GM18517 (cell line): ENCODE data around the gene ACSM5.

Source experiments
- ATAC-seq: cut with Tn5 transposase; IDR thresholded peaks from one replicate; pipeline ENCODE4 v1.9.1; 2021; ENCODE audit warnings: mild to moderate bottlenecking, moderate library complexity; ENCODE audit not compliant: unreplicated experiment

Gene ACSM5, protein sequence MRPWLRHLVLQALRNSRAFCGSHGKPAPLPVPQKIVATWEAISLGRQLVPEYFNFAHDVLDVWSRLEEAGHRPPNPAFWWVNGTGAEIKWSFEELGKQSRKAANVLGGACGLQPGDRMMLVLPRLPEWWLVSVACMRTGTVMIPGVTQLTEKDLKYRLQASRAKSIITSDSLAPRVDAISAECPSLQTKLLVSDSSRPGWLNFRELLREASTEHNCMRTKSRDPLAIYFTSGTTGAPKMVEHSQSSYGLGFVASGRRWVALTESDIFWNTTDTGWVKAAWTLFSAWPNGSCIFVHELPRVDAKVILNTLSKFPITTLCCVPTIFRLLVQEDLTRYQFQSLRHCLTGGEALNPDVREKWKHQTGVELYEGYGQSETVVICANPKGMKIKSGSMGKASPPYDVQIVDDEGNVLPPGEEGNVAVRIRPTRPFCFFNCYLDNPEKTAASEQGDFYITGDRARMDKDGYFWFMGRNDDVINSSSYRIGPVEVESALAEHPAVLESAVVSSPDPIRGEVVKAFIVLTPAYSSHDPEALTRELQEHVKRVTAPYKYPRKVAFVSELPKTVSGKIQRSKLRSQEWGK

GRCh38 chr16:20409398-20410120 is at the start of gene ACSM5:
TSS of gene ACSM5 (plus strand) at chr16:20409534. CDS start at chr16:20411485, 1,951 bp downstream.
- no peak for ATAC-seq

DNA sequence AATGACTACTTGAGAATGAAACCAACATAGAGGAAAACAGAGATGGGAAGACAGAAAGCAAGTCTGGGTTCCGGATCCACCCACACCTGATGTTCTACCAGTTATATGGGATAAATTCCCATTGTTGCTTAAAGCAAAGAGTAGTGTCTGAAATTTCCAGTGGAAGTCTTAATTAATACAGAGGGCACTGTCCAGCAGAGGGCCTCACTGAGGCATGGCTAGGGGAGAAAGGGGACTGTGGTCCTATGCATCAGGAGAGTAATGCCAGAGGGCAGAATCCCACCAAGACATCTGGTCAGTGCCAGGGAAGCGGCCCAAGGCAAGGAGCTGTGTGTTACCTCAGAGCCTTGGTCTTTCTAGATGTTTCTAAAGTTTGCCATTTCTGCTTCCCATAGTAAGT is 49.3 kb upstream of the ACSM5 start:
- no peak for ATAC-seq

- no peak for ATAC-seq
Observed at GRCh38 chr16:20363191-20363590, 46.1 kb upstream of the ACSM5 start.

DNA sequence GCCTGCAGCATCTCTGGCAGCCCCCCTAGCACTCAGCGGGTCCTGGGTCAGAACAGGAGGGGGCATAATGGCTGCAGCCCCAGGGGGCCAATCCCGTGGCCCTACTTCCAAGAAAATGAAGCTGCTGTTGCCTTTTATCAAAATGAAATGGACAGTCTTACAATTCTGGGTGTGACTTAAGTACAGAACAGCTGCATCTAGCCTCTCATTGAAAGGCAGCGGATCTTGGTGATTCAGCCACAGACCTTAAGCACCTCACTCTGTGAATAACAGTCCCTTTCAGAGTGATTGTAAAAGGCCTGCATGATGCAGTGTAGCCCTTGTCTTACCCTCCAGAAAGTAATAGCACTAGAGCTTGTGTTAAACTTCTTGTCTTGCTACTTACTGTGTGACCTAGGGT is 45.3 kb upstream of the ACSM5 start:
- no peak for ATAC-seq

DNA sequence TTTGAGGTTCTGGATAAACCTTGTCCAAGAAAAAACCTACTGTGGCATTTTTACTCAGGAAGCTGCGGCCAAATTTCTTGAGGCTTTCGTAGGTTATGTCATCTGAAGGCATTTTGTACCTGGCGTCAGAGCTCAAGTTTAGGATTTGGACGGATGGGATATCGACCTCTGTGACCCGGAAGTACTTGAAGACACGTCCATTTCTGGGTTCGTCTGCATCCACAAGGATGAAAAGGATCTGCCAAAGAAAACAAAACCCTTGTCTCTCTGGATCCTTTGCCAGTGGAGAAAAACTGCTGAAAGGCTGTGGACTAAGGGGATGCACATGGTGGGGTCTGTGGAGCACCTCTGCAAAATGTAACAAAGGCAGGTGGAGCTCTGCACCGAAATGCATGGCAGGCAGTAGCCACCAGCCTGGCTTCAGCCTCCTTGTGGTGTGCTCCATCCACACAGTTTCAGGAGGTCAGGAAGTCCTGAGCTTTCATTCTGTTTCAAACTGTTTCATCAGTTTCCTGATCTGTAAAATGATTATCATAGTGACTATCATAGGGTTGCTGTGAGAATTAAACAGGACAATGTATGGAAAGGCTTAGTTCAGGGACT is 39.8 kb upstream of the ACSM5 start:
- no peak for ATAC-seq

DNA sequence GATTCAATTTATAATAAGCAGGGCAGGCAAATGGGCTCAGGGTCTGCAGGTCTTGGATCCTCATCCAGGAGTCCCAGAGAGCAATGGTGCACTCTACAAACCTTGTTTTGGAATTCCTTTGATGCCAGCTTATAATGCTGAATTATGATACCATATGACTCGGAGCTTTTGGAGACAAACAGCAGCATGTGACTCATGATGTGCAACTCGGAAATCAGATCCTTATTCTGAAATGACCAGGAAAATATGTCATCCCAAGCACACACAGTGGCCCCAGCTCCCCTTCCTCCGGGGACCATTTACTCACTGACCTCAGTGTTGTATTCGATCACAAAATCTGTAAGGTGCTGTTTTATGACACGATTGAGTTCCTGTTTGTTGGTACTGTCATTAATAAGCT is 36.6 kb upstream of the ACSM5 start:
- ATAC-seq = no peak

- no peak for ATAC-seq
Observed at GRCh38 chr16:20377181-20377580, 32.2 kb upstream of the ACSM5 start.

- ATAC-seq = no peak
Observed at GRCh38 chr16:20380782-20381181, 28.6 kb upstream of the ACSM5 start.

- no peak for ATAC-seq
Observed at GRCh38 chr16:20382202-20382948, 27.0 kb upstream of the ACSM5 start.

DNA sequence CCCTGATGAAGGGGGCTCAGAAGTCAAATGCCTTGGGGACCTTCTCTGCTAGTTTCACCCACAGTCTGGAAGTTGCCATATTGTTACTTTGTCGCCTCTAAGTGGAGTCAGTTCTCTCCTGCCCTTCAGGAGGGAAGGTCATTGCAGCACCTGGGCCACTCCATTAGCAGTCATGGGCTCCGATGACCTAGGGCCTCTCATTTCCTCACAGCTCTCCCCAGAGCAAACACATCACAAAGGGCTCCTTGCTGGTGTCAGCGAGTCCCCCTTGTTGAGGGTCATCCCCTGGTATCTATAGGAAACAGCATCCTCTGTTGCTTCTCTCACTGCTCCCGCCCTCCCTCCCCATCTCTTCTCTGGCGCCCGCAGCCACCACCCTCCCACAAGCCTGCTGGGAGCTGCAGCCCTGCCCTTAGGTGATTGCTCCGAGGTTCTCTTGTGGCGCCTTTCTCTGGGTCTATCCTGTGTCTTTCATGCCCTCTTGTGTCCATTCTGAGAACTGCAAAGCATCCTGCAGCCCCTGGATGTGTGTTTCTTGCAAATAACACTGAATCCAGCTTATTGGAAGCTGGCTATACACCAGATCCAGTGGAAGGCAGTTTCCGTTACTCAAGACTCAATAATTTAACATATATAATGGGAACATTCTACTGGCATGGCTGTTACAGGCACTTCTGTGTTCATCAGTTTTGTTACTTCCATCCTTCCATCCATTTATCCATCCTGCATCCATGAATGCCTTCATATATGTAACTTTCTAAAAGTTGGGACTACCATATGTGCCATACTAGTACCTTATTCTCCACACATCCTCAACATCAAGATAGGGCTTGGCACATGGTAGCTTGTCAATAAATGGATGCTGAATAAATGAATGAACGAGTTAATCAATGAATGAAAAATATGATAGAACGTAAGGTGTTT is 26.0 kb upstream of the ACSM5 start:
- no peak for ATAC-seq

- ATAC-seq = no peak
Observed at GRCh38 chr16:20385844-20386832, 23.2 kb upstream of the ACSM5 start.

DNA sequence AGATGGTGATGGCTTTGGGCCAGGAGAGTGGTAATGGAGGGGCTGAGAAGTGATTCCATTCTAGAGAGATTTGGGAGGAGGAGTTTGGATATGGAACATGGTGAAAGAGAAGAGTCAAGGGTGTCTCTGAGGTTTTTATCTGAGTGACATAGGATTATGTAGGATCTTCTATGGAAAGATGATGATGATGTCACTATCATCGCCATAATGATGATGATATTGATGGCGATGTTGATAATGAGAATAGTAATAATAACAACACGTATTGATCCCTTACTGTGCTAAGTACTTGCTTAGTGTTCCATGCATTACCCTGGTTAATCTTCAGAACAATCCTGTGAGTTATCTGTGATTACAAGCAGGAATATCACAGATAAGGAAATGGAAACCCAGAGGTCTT is 21.4 kb upstream of the ACSM5 start:
- ATAC-seq = no peak

GRCh38 chr16:20388854-20389253 is 20.5 kb upstream of the ACSM5 start:
- ATAC-seq = no peak

DNA sequence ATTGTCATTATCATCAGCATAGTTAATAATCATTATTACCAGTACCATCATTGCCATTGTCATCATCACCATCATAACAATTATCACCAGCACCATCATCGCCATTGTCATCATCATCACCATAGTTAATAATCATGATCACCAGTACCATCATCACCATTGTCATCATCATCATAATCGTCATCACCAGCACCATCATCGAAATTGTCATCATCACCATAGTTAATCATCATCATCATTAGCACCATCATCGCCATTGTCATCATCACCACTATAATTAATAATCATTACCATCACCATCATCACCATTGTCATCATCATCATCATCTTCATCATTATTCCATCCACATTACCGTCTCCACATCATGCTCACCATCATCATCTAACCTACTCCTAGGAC is 18.3 kb upstream of the ACSM5 start:
- no peak for ATAC-seq

- ATAC-seq = no peak
Observed at GRCh38 chr16:20393801-20394577, 15.3 kb upstream of the ACSM5 start.

DNA sequence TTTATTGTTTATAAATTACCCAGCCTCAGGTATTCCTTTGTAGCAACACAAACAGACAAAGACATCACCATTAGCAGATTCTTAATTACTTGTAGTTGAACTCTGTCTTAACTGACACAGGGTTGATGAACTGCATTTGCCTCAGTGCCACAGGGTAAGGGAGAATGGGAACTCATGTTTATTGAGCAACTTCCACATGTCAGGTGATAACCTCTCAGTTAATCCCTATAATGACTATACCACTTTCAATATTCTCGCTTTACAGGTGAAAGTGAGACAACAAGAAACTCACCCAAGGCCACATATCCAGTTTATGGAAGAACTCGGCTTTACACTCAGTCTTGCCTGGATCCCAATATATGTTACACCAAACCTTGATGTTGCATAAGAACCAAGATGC is 13.4 kb upstream of the ACSM5 start:
- ATAC-seq = no peak

GRCh38 chr16:20396846-20397467 is 12.4 kb upstream of the ACSM5 start:
- ATAC-seq = no peak
